HUES48 (cell line): ENCODE results near the gene ZBTB5.

Experiments used
- H3K27ac ChIP-seq: one replicate; pipeline ENCODE4 v1.7.0; 2013; ENCODE audit warnings: low read depth, low read length, inconsistent platforms
- H3K27me3 ChIP-seq: 2 replicates; pipeline ENCODE4 v1.6.1; 2013; ENCODE audit warnings: mild to moderate bottlenecking, low read length; ENCODE audit not compliant: control insufficient read depth, insufficient read depth
- H3K36me3 ChIP-seq: 2 replicates; pipeline ENCODE4 v1.6.1; 2013; ENCODE audit warnings: low read length; ENCODE audit not compliant: control insufficient read depth, insufficient read depth
- H3K4me1 ChIP-seq: 2 replicates; pipeline ENCODE4 v1.6.1; 2013; ENCODE audit warnings: mild to moderate bottlenecking, low read length; ENCODE audit not compliant: control insufficient read depth, insufficient read depth
- H3K4me3 ChIP-seq: 2 replicates; pipeline ENCODE4 v1.5.1; 2013; ENCODE audit warnings: mild to moderate bottlenecking, low read depth, low read length
- H3K9ac ChIP-seq: 2 replicates; pipeline ENCODE4 v1.6.1; 2013; ENCODE audit warnings: mild to moderate bottlenecking, low read depth, low read length, moderate library complexity
- H3K9me3 ChIP-seq: 2 replicates; pipeline ENCODE4 v1.6.1; 2013; ENCODE audit warnings: low read length; ENCODE audit not compliant: control insufficient read depth, insufficient read depth

The ZBTB5 gene

GRCh38 chr9:37423508-37423907 lies 41.7 kb downstream of the ZBTB5 start:
- peaks cover 23% of the 10 kb centered on the region for H3K4me1 ChIP-seq
- no peak overlapping the region for H3K9ac ChIP-seq
- no peaks in the 10 kb centered on the region for H3K9me3 ChIP-seq
- H3K36me3 ChIP-seq, result peaks cover 42% of the 10 kb centered on the region
- H3K27me3 ChIP-seq, result no peaks in the 10 kb centered on the region
- peak overlapping the region; percentile 80 for H3K4me3 ChIP-seq
- no peak overlapping the region for H3K27ac ChIP-seq

DNA sequence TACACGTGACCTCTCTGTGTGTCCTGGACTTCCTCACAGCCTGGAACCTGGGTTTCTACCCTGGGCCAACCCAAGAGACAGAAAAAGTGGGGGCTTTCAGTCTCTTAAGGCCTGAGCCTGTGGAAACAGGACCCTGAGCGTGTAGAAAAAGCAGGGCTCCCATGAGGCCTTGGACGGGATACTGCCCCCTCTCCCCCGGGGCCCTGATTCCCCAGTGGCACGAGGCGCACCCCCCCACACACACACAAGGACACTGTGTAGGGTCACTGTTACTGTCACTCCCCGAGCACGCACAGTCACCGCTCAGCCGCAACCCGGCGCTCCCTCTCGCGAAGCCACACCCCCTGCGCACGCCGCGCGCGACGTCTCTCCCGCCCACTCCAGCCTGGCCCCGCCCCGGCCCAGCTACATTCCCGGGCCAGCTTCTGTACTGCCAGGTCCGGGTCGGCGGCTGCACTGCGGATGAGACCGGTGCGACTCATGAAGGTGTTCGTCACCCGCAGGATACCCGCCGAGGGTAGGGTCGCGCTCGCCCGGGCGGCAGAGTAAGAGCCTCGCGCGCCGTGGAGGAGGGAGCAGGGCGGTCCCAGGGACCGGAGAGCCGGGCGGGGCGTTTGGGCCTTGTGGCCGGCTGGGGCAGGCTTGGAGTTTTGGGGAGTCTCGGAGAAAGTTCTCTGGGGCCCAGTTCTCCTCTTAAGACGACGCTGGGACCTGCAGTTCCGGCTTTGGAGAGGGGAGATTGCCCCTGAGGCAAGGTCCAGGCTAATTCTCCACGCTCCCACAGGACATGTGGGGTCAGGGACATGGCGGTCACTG lies 42.8 kb downstream of the ZBTB5 start, which contains the start of gene GRHPR:
Gene GRHPR, plus strand, starts transcription at position 408 of the 816 bp plus-strand sequence. Its CDS starts 55 bp downstream, at position 463.
- H3K36me3 ChIP-seq, result peaks cover 31% of the 10 kb centered on the region
- no peaks in the 10 kb centered on the region for H3K9me3 ChIP-seq
- peaks cover 23% of the 10 kb centered on the region for H3K4me1 ChIP-seq
- no peaks in the 10 kb centered on the region for H3K27me3 ChIP-seq
- peak within 1 kb of the TSS; percentile 59 for H3K9ac ChIP-seq
- H3K27ac ChIP-seq, result peak within 1 kb of the TSS; percentile 75
- H3K4me3 ChIP-seq, result peak within 1 kb of the TSS; percentile 80

DNA sequence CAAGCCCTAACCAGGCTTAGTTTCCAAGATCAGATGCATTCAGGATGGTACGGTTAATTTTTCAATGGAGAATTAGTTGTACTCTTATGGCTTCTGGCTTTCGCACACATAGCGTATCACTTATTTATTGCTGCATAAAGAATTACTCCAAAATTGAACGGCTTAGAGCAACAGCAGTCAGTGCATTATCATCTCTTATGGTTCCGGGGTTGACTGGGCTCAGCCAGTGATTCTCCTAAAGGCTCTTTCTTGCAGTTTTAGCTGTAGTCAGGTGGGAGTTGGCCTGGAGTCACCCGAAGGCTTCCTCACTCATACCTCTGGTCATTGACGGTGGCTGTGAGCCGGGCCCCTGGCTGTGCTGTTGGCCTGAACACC lies 43.3 kb downstream of the ZBTB5 start:
- Histone ChIP-seq H3K36me3 (peaks cover 25% of the 10 kb centered on the region), H3K27ac (peak overlapping the region; percentile 75), H3K27me3 (no peaks in the 10 kb centered on the region), H3K9ac (peak overlapping the region; percentile 43), H3K4me1 (peaks cover 23% of the 10 kb centered on the region), H3K9me3 (no peaks in the 10 kb centered on the region), H3K4me3 (peak overlapping the region; percentile 80)

GRCh38 chr9:37420271-37421215 lies 44.7 kb downstream of the ZBTB5 start:
- H3K9ac ChIP-seq, result no peak overlapping the region

DNA sequence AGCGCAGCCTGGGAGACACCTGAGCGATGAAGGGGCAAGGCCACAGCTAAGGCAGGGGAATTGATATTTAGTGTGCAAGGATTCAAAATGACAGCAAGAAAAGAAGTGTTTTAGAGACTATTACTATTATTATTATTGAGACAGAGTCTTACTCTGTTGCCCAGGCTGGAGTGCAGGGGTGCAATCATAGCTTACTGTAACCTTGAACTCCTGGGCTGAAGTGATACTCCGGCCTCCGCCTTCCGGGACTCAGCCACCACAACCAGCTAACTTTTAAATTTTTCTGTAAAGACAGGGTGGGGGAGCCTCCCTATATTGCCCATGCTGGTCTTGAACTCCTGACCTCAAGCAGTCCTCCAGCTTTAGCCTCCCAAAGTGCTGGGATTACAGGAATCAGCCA lies 46.0 kb downstream of the ZBTB5 start:
- 0 out of 2 replicates have a peak, but pooled peaks cover 5% of the 10 kb centered on the region for H3K36me3 ChIP-seq
- H3K9ac ChIP-seq, result no peak overlapping the region
- H3K4me1 ChIP-seq, result peaks cover 34% of the 10 kb centered on the region
- H3K9me3 ChIP-seq, result no peaks in the 10 kb centered on the region
- H3K27me3 ChIP-seq, result no peaks in the 10 kb centered on the region
- no peak overlapping the region for H3K4me3 ChIP-seq
- no peak overlapping the region for H3K27ac ChIP-seq

More at GRCh38 chr9:37420271-37421215, 44.7 kb downstream of the ZBTB5 start:
- H3K4me1 ChIP-seq, result peaks cover 33% of the 10 kb centered on the region
- no peak overlapping the region for H3K27ac ChIP-seq
- H3K4me3 ChIP-seq, result no peak overlapping the region
- H3K27me3 ChIP-seq, result no peaks in the 10 kb centered on the region
- H3K9me3 ChIP-seq, result no peaks in the 10 kb centered on the region
- H3K36me3 ChIP-seq, result 0 out of 2 replicates have a peak, but pooled peaks cover 12% of the 10 kb centered on the region

DNA sequence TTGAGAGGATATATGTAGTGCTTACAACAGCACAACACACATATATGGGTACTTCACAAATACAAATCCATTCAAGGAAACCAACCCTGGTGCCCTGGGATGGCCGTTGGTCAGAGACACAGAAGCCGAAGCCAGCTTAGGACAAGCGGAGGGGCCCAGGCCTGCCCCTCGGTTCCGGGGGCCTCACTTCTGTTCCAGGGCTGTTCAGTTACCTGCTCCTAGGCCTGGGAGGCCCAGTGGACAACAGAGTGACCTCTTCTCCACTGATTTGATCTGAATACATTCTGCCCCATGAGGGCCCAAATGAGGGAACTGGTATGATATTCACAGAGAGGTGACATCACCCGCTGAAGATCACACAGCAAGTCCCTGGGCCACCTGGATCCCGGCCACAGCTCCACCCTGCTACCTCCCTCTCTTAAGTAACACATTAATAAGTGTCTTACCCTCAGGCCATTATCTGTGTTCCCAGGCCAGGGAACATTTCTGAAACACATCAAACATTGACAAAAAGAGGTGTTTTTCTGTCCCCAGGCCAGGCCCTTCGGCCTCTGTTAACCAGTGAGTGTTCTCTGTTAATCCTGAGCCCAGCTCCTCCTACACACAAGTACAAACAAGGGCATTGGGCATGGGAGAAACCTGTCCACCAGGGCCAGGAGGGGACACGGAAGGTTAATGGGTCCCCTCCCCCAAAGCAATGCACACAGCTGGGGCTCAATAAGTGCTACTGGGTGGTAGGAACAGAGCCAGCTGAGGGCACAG lies 47.2 kb downstream of the ZBTB5 start:
- Histone ChIP-seq H3K9me3 (no peaks in the 10 kb centered on the region), H3K4me3 (no peak overlapping the region), H3K9ac (no peak overlapping the region), H3K27me3 (no peaks in the 10 kb centered on the region), H3K36me3 (no peaks in the 10 kb centered on the region), H3K4me1 (peaks cover 25% of the 10 kb centered on the region), H3K27ac (no peak overlapping the region)

GRCh38 chr9:37417252-37417803 lies 47.9 kb downstream of the ZBTB5 start:
- no peak overlapping the region for H3K9ac ChIP-seq
- peaks cover 31% of the 10 kb centered on the region for H3K4me1 ChIP-seq
- no peaks in the 10 kb centered on the region for H3K27me3 ChIP-seq
- H3K27ac ChIP-seq, result no peak overlapping the region
- H3K36me3 ChIP-seq, result no peaks in the 10 kb centered on the region
- H3K4me3 ChIP-seq, result no peak overlapping the region
- H3K9me3 ChIP-seq, result no peaks in the 10 kb centered on the region

- no peaks in the 10 kb centered on the region for H3K27me3 ChIP-seq
- H3K36me3 ChIP-seq, result no peaks in the 10 kb centered on the region
- peak overlapping the region; percentile 25 for H3K27ac ChIP-seq
- no peak overlapping the region; the same call in 1 of the 2 replicates for H3K4me3 ChIP-seq
- peak overlapping the region; percentile 1; the same call in 1 of the 2 replicates for H3K9ac ChIP-seq
- H3K9me3 ChIP-seq, result no peaks in the 10 kb centered on the region
- H3K4me1 ChIP-seq, result peaks cover 34% of the 10 kb centered on the region
Observed at GRCh38 chr9:37415011-37415719, 50.1 kb downstream of the ZBTB5 start.

DNA sequence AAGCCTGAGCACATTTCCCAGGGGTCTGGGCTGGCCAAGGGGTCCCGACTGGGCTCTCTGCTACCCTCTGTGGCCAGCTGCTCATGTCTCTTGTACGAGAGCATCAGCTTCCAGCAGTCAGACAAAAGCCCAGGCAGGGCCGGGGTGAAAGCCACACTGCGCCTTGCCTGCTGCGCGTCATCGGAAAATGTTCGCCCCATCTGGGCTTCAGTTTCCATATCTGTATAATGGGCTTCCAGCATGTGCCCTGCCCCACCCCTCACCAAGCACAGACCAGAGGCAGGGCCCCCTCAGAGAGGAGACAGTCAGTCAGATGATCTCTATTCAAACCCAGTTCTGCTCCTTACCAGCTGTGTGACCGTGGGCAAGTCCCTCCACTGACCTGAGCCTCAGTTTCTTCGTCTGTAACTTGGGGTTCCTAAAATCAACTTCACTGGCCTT lies 50.7 kb downstream of the ZBTB5 start:
- peak overlapping the region; percentile 24 for H3K27ac ChIP-seq
- no peaks in the 10 kb centered on the region for H3K36me3 ChIP-seq
- no peak overlapping the region for H3K9ac ChIP-seq
- H3K4me3 ChIP-seq, result no peak overlapping the region
- no peaks in the 10 kb centered on the region for H3K27me3 ChIP-seq
- peaks cover 34% of the 10 kb centered on the region for H3K4me1 ChIP-seq
- no peaks in the 10 kb centered on the region for H3K9me3 ChIP-seq

DNA sequence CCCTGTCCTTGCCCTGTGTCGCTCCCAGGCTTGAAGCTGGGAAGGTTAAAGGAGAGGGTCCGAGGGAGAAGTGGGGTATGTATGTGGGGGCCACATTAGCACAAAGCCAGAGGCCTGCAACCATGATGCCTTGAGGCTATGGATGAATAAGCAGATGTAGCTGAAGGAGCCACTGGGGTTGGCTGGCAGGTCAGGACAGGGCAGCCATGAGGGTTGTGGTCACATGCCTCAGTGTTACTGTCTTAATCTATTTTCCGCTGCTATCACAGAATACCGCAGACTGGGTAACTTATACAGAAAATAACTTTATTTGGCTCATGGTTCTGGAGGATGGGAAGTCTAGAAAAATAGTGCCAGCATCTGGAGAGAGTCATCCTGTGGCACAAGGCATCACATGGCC lies 51.9 kb downstream of the ZBTB5 start:
- Histone ChIP-seq H3K4me1 (peaks cover 34% of the 10 kb centered on the region), H3K9me3 (no peaks in the 10 kb centered on the region), H3K27ac (no peak overlapping the region), H3K4me3 (no peak overlapping the region), H3K27me3 (no peaks in the 10 kb centered on the region), H3K36me3 (no peaks in the 10 kb centered on the region), H3K9ac (no peak overlapping the region)
